GM21717 (cell line): ENCODE data around the gene SPINK6.
A peak's percentile ranks its signal among the peaks of the same experiment; 100 is the strongest.

ENCODE experiments used
- ATAC-seq: cut with Tn5 transposase; IDR thresholded peaks from one replicate; pipeline ENCODE4 v1.9.1; 2021; ENCODE audit warnings: mild to moderate bottlenecking, moderate library complexity; ENCODE audit not compliant: unreplicated experiment

The SPINK6 gene, protein sequence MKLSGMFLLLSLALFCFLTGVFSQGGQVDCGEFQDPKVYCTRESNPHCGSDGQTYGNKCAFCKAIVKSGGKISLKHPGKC

GRCh38 chr5:148202531-148203203, at the start of gene SPINK6:
SPINK6 (plus strand) TSS chr5:148203042; CDS start chr5:148203097, 55 bp downstream.
- no peak for ATAC-seq

DNA sequence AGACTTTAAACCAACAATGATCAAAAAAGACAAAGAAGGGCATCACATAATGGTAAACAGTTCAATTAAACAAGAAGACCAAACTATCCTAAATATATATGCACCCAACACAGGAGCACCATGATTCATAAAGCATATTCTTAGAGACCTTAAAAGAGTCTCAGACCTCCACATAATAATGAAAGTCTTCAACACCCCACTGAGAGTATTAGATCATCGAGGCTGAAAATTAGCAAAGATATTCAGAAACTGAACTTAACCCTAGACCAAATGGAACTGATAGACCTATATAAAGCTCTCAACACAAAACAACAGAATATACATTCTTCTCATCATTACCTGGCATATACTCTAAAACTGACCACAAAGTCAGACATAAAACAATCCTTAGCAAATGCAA, 46.2 kb upstream of the SPINK6 start:
- ATAC-seq = peak; percentile 64

DNA sequence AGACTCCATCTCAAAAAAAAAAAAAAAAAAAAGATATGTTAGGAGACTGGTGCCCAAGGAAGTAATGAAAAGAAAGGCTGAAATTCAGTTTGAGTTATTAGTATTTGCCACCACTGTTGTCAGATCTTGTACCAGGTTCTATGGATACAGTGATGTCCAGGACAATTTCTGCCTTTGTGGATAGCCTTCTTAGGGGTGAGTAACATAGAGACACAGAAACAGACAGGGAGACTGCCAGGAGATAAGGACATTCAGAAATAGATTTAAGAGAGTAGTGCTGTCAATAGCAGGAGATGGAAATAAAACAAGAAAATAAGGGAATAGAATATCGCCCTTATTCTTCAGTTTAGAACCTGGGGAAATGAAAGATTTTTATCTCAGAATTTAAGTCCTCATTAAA, 40.8 kb upstream of the SPINK6 start:
- no peak for ATAC-seq

- ATAC-seq = no peak
Observed at GRCh38 chr5:148163345-148163744, 39.5 kb upstream of the SPINK6 start.

DNA sequence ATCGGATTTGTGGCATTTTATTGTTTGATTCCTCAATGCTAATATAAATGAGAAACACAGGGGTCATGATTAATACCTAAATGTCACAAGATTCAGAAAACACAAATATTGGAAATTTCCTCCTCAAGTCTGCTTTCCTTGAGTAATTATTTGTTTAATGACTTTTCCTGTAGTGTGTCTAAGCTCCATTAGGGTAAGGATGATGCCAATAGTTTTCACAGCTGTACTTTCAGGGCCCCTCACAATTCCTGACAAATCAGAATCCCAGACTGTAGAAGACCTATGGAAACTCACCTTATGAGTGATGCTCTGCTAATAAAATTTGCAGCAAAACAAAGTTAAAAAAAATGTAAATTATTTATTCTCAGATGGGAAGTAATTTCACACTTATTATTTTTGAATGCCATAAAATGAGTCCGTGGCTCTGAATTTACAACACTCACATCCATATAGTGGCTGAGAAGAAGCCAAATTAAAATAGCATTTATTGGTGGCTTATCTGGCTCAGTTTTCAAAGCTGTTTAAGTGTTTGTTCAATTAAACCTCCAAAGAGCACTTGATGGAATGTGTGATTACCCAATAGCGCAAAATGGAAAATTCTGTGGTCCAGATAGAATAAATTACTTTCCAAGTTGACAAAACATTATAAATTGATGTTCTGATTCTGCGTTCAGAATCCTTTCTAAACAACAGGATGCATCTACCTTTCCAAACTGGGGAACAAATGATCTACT, 36.1 kb upstream of the SPINK6 start:
- no peak for ATAC-seq

DNA sequence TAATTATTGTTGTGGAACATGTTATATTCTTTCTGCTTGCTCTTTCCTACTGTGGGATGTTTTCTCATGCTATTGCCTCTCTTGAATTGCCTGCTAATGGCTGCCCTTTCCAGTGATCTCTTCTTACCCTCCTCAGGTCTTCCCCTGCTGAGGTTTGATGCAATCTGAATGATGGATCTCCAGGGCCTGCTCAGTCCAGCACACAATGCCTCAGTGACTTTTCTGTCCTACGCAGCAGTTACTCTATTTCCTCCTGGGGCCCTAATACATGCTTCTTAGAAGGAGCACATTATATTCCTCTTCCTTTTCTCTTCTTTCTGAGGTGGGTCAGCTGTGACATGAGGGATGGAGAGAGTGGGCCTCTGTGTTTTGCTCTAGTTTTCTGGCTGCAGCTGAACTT, 34.6 kb upstream of the SPINK6 start, which contains the start of gene SPINK14:
Gene SPINK14 (plus strand): TSS at position 301 of the 400 bp plus-strand sequence. CDS start 1,187 bp downstream, outside the sequence.
- ATAC-seq = no peak

- no peak for ATAC-seq
Observed at GRCh38 chr5:148172377-148172776, 30.5 kb upstream of the SPINK6 start.

DNA sequence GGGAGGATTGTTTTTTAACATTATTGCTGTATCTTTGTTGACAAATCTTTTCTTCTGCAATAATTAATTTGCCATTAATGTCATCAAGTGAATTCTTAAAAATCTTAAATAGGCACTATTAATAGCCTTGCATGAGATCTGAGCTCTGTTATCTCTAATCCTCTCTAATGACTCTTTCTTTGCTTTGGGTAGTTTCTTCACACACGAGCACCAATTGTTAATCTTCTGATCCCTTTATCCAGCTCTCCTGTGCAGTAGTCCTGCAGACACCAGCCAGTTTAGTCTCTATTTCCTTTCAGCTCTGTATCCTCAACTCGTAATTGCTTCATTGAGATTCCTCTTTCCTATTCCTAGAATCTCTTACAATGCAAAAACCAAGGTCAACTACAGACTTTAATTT, 26.4 kb upstream of the SPINK6 start:
- no peak for ATAC-seq

DNA sequence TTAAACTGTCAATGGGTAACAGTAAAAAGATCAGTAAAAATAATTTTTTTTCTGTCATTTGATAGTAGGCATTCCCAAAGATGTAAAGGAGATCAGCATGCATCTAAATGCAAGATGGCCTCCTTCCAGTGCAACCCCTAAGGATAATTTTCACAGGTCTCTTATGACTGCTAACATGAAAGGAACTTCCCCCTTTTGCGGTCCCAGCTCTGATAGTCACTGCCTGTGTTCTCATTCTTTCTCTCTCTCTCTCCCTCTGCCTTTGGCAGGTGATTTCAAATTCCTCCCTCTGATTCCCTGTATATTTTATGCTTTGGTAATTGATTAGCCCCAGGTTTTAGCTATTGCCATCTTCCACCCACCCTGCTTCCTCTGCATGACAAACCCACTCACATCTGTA, 25.6 kb upstream of the SPINK6 start:
- ATAC-seq = no peak

DNA sequence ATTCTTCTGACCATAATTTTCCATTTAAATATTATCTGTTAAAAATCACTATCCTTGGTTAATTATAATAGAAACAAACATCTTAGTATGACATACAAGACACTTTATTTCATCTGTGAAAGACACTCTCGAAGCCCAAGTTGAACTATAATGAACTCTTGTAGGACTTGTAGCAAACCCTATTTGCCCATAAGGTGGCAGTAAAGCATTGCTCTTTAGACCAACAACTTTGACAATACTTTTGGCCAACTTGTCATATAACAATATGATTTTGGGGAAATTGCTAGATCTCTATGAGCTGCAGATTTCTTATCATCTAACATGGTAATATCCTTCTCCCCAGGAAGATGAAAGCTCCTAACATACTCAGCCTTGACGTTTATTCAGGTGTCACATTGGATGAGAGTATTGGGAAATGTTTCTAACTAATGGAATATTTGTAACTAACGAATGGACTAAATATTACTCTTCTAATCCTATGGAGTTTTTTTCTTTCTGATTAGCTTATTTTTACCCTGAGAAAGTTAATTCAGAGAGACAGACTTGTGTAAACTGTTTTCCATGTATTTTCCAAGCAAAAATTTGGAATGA, 23.5 kb upstream of the SPINK6 start:
- peak; percentile 78 for ATAC-seq

GRCh38 chr5:148186248-148187003, 16.4 kb upstream of the SPINK6 start:
- ATAC-seq = peak; percentile 93

GRCh38 chr5:148191010-148191409, 11.8 kb upstream of the SPINK6 start:
- no peak for ATAC-seq

- ATAC-seq = no peak
Observed at GRCh38 chr5:148193202-148193601, 9.6 kb upstream of the SPINK6 start.

- ATAC-seq = no peak
Observed at GRCh38 chr5:148201151-148201550, 1.7 kb upstream of the SPINK6 start.

- no peak for ATAC-seq
Observed at GRCh38 chr5:148205044-148205806, 2.4 kb downstream of the SPINK6 start.

GRCh38 chr5:148205865-148206264, 3.0 kb downstream of the SPINK6 start:
- ATAC-seq = no peak

DNA sequence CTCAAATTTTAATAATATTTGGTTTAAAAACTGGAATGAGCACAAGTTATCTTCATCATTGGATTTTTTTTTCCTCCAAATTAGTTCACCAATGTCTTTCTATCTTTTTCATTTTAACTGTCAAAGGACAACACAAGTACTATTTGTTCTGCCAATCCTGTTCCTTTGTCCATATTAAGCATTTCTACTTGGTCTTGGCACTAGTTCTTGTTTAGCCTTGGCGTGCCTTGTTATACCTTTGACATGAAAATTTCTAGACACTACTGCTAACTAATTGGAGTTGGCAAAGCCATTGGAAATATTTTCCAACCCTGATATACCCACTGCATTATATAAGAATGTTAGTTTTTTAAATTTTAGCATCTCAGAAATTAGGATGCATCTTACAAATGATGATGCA, 3.8 kb downstream of the SPINK6 start:
- no peak for ATAC-seq

GRCh38 chr5:148208226-148208625, 5.4 kb downstream of the SPINK6 start:
- no peak for ATAC-seq

- ATAC-seq = no peak
Observed at GRCh38 chr5:148209151-148209770, 6.4 kb downstream of the SPINK6 start.

- no peak for ATAC-seq
Observed at GRCh38 chr5:148214665-148215185, 11.9 kb downstream of the SPINK6 start.
